Neural progenitor cell (in vitro differentiated cells): ENCODE data around the gene CDH20.

Source experiments
- CTCF ChIP-seq: fragments of 200-600 bp; sonication (generic); IDR thresholded peaks from 2 replicates; pipeline ENCODE4 v1.5.1; 2017; ENCODE audit warnings: antibody characterized with exemption, mild to moderate bottlenecking
- EZH2 ChIP-seq: fragments of 200-600 bp; sonication (generic); IDR thresholded peaks from 2 replicates; pipeline ENCODE4 v1.6.1; 2017; ENCODE audit warnings: antibody characterized with exemption, mild to moderate bottlenecking, moderate library complexity
- EZH2phosphoT487 ChIP-seq: fragments of 200-600 bp; sonication (generic); IDR thresholded peaks from 2 replicates; pipeline ENCODE4 v1.6.1; 2017; ENCODE audit warnings: antibody characterized with exemption

GRCh38 chr18:61545281-61546245 is 212.3 kb downstream of the CDH20 start:
- no peak for TF ChIP-seq CTCF
- no peak for TF ChIP-seq EZH2phosphoT487
- no peak for TF ChIP-seq EZH2
